ENCODE results near the gene SLC22A14. TPM values are rescaled to one million over a fixed set of nuclear protein-coding genes. Genes with fewer than 3 reads are reported as not detected.

The SLC22A14 gene
- total RNA-seq, 1 donor from 2014 or later, result 0.72 TPM

DNA sequence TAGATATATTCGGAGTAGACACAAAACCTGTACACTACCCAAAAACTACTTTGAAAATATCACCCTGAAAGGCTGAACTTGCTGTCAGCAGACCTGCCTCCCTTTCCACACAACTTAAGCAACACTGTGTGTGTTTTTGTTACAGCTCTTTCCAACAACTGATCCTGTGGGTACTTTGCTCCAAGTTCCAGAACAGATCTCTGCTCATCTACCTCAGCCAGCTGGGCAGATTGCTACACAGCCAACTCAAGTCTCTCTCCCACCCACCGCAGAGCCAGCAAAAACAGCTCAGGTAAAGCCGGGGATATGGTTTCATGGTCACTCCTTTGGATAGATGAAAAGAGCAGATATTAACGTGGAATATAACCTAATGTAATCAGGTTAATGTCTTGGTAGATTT, 36.2 kb upstream of the SLC22A14 start:
- Mint-ChIP-seq H3K4me3 (ENCODE audit: low read depth) (no peak overlapping the region), H3K27ac (no peak overlapping the region), H3K4me1 (ENCODE audit: low read depth) (no peaks in the 10 kb centered on the region), H3K27me3 (no peaks in the 10 kb centered on the region), H3K36me3 (ENCODE audit: insufficient read depth) (peaks cover 15% of the 10 kb centered on the region), H3K9me3 (ENCODE audit: low read depth) (no peaks in the 10 kb centered on the region)
- TF ChIP-seq, protein P1, sequence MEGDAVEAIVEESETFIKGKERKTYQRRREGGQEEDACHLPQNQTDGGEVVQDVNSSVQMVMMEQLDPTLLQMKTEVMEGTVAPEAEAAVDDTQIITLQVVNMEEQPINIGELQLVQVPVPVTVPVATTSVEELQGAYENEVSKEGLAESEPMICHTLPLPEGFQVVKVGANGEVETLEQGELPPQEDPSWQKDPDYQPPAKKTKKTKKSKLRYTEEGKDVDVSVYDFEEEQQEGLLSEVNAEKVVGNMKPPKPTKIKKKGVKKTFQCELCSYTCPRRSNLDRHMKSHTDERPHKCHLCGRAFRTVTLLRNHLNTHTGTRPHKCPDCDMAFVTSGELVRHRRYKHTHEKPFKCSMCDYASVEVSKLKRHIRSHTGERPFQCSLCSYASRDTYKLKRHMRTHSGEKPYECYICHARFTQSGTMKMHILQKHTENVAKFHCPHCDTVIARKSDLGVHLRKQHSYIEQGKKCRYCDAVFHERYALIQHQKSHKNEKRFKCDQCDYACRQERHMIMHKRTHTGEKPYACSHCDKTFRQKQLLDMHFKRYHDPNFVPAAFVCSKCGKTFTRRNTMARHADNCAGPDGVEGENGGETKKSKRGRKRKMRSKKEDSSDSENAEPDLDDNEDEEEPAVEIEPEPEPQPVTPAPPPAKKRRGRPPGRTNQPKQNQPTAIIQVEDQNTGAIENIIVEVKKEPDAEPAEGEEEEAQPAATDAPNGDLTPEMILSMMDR (IDR thresholded peaks at IDR 0.05; ENCODE audit: unreplicated experiment), result no peak
- no peak for DNase-seq (ENCODE audit: low spot score, unreplicated experiment)

DNA sequence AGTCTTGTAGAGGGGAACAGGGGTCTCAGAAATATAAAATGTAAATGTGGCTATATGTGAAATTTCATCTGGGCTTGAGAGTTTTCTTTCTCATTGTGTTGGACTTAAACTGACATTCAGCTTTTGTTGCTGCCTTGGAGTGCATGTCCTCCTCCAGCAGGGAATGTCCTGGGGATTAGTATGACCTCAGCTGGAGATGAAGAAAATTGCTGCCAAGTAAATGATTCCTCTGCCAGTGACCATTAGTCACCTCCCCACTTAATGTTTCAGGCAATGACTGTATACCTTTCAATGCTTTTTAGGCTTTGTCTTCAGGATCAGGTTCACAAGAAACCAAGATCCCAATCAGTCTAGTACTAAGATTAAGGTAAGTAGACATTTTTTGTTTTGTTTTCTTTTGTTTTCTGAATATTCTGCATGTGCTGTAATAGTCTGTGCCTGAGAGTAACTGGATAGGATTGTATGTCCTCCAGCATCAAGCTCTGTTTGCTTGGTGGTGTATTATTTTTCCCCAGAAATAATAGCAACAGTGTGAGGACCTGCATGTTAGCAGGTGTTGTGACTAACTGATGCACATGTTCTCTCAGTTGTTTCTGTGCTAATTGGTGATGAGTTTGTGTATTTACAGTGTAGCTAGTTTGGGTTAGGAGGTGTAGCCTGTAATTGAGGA, 34.6 kb upstream of the SLC22A14 start:
- no peaks in the 10 kb centered on the region for H3K9me3 Mint-ChIP-seq (ENCODE audit: low read depth)
- no peaks in the 10 kb centered on the region for H3K4me1 Mint-ChIP-seq (ENCODE audit: low read depth)
- DNase-seq (ENCODE audit: low spot score, unreplicated experiment), result no peak
- no peak overlapping the region for H3K27ac Mint-ChIP-seq
- H3K4me3 Mint-ChIP-seq (ENCODE audit: low read depth), result no peak overlapping the region
- TF ChIP-seq, protein P1 (IDR thresholded peaks at IDR 0.05; ENCODE audit: unreplicated experiment), result no peak
- H3K27me3 Mint-ChIP-seq, result no peaks in the 10 kb centered on the region
- peaks cover 22% of the 10 kb centered on the region for H3K36me3 Mint-ChIP-seq (ENCODE audit: insufficient read depth)

DNA sequence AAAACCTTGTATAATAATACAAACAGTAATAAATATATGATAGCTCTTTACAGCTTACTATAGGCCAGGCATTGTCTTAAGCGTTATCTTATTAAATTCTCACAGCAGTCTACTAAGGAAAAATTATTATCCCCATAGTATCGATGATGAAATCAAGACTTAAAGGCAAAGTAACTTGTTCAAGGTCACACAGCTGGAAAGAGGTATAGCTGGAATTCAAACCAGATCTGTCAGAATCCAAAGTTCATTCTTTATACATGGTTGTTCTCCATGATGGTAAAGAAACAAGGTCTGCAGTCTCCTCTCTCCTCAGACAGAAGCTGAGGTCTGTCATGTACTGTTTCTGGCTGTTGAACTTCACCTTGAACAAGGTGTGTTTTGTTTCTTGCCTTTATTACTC, 31.9 kb upstream of the SLC22A14 start:
- no peaks in the 10 kb centered on the region for H3K9me3 Mint-ChIP-seq (ENCODE audit: low read depth)
- TF ChIP-seq, protein P1 (IDR thresholded peaks at IDR 0.05; ENCODE audit: unreplicated experiment), result no peak
- peaks cover 29% of the 10 kb centered on the region for H3K36me3 Mint-ChIP-seq (ENCODE audit: insufficient read depth)
- DNase-seq (ENCODE audit: low spot score, unreplicated experiment), result no peak
- H3K27ac Mint-ChIP-seq, result no peak overlapping the region
- no peak overlapping the region for H3K4me3 Mint-ChIP-seq (ENCODE audit: low read depth)
- H3K4me1 Mint-ChIP-seq (ENCODE audit: low read depth), result no peaks in the 10 kb centered on the region
- no peaks in the 10 kb centered on the region for H3K27me3 Mint-ChIP-seq

DNA sequence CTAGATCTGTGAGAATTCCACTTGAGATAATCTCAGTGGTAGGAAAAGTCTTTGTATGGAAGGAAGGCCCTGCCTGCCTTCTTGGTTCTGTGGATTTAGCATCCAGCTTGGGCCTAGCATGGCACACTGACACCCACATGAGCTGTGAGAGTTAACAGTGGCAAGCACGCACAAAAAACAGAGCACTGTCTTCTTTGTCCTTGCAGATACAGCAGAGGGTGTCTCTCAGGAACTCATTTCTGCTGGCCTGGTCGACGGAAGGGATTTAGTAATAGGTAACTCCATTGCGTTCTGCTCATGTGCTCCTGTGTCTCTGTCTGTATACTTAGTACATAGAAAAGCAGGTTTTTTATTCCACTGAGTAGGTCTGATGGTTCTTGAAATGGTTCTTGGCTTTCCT, 30.9 kb upstream of the SLC22A14 start:
- H3K4me1 Mint-ChIP-seq (ENCODE audit: low read depth), result no peaks in the 10 kb centered on the region
- TF ChIP-seq, protein P1 (IDR thresholded peaks at IDR 0.05; ENCODE audit: unreplicated experiment), result no peak
- no peaks in the 10 kb centered on the region for H3K27me3 Mint-ChIP-seq
- H3K9me3 Mint-ChIP-seq (ENCODE audit: low read depth), result no peaks in the 10 kb centered on the region
- no peak for DNase-seq (ENCODE audit: low spot score, unreplicated experiment)
- peaks cover 33% of the 10 kb centered on the region for H3K36me3 Mint-ChIP-seq (ENCODE audit: insufficient read depth)
- H3K27ac Mint-ChIP-seq, result no peak overlapping the region
- no peak overlapping the region for H3K4me3 Mint-ChIP-seq (ENCODE audit: low read depth)

DNA sequence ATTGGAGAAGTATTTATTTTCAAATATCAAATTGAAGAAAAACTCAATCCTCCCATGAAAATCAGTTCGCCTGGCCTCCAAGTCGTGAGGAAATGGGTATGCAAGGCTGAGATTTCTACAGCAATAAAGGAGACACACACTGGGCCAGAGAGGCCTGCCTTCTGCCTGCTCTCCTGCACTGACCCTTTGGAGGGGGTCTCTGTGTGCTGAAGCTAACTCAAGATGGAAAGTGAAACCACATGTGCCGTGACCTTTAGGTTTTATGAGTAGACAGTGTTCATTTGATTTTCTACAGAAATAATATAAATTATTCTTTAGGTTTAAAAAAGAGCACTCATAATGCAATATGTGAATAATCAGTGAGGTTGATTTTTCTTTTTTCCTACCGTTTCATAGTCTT, 28.4 kb upstream of the SLC22A14 start:
- H3K4me1 Mint-ChIP-seq (ENCODE audit: low read depth), result peaks cover 13% of the 10 kb centered on the region
- no peaks in the 10 kb centered on the region for H3K27me3 Mint-ChIP-seq
- TF ChIP-seq, protein P1 (IDR thresholded peaks at IDR 0.05; ENCODE audit: unreplicated experiment), result no peak
- H3K27ac Mint-ChIP-seq, result no peak overlapping the region
- H3K9me3 Mint-ChIP-seq (ENCODE audit: low read depth), result no peaks in the 10 kb centered on the region
- DNase-seq (ENCODE audit: low spot score, unreplicated experiment), result no peak
- H3K36me3 Mint-ChIP-seq (ENCODE audit: insufficient read depth), result peaks cover 27% of the 10 kb centered on the region
- H3K4me3 Mint-ChIP-seq (ENCODE audit: low read depth), result no peak overlapping the region

Data from progenitor cell of endocrine pancreas (in vitro differentiated cells).